C4-2B (cell line): ENCODE results near the gene FOXN3.

Source experiments
- H3K27ac ChIP-seq: fragments of 450-650 bp; 2 replicates; pipeline ENCODE4 v1.5.1; 2017
- CTCF ChIP-seq: fragments of 450-650 bp; conservative IDR thresholded peaks from 2 replicates; pipeline ENCODE4 v1.5.1; 2017; ENCODE audit warnings: mild to moderate bottlenecking
- ZFX ChIP-seq: fragments of 450-650 bp; IDR thresholded peaks from 2 replicates; pipeline ENCODE4 v1.6.1; 2017

The FOXN3 gene

GRCh38 chr14:89140326-89140725, 276.7 kb downstream of the FOXN3 start:
- TF ChIP-seq ZFX: no peak
- TF ChIP-seq CTCF: no peak
- no peak overlapping the region for H3K27ac ChIP-seq

GRCh38 chr14:89139404-89140247, 277.4 kb downstream of the FOXN3 start:
- H3K27ac ChIP-seq: no peak overlapping the region
- TF ChIP-seq ZFX: no peak
- TF ChIP-seq CTCF: no peak

GRCh38 chr14:89138846-89139245, 278.2 kb downstream of the FOXN3 start:
- no peak overlapping the region for H3K27ac ChIP-seq
- no peak for TF ChIP-seq ZFX
- no peak for TF ChIP-seq CTCF

- H3K27ac ChIP-seq: no peak overlapping the region
- TF ChIP-seq CTCF (no peak), ZFX (no peak)
These were observed 279.4 kb downstream of the FOXN3 start for GRCh38 chr14:89137526-89138163.

GRCh38 chr14:89136587-89136986, 280.4 kb downstream of the FOXN3 start:
- no peak overlapping the region for H3K27ac ChIP-seq
- no peak for TF ChIP-seq ZFX
- no peak for TF ChIP-seq CTCF

- no peak overlapping the region for H3K27ac ChIP-seq
- TF ChIP-seq CTCF (no peak), ZFX (no peak)
These were observed 282.4 kb downstream of the FOXN3 start for GRCh38 chr14:89134640-89135039.

GRCh38 chr14:89131004-89131750, 285.9 kb downstream of the FOXN3 start:
- TF ChIP-seq ZFX: no peak
- no peak for TF ChIP-seq CTCF
- no peak overlapping the region for H3K27ac ChIP-seq
